ENCODE measurements around the gene WSCD1. TPM values are rescaled to one million over a fixed set of nuclear protein-coding genes. Genes with fewer than 3 reads are reported as not detected.
A peak's percentile ranks its signal among the peaks of the same experiment; 100 is the strongest.

WSCD1 gene
- total and polyA plus RNA-seq, 2 of the 4 experiments (the other 2 are of a cell fraction) = 0.07 TPM; not detected in 1

DNA sequence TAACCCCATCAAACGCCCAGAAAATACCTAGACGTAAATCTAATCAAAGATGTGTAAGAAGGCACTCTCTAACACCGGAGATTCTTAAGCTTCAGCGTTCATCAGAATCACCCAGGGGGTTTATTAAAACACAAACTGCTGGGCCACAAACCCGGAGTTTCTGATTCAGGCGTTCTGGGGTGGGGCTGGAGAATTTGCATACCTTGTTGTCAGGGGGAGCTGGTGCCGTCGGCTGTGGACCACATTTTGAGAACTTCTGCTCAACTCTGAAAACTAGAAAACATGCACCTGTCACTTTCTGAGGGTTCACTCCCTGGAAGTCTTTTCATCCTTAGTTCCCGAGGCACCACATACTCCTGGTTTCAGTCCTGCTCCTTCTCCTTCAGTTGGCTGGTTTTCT lies 48.6 kb upstream of the WSCD1 start:
- Histone ChIP-seq H2AFZ (replicated peaks; ENCODE audit: low read length, poor library complexity) (peak overlapping the region; percentile 6), H3K9me1 (ENCODE audit: insufficient read depth, low read length) (no peaks in the 10 kb centered on the region), H3K79me1 (ENCODE audit: low read depth in 1 of 2, low read length in 2 of 2) (no peaks in the 10 kb centered on the region), H2BK120ac (ENCODE audit: low read depth, low read length) (no peak overlapping the region), H2BK20ac (ENCODE audit: low read depth, low read length) (no peak overlapping the region), H2AK5ac (ENCODE audit: low read depth, low read length) (no peak overlapping the region), H3K14ac (replicated peaks; ENCODE audit: low read depth, low read length) (no peak overlapping the region), H3K27ac (ENCODE audit: insufficient read depth, low read length) (no peak overlapping the region), H3K4ac (ENCODE audit: low read depth, low read length) (no peak overlapping the region), H2BK5ac (ENCODE audit: low read depth, low read length, poor library complexity, severe bottlenecking) (no peak overlapping the region), H3K27me3 (ENCODE audit: control insufficient read depth, insufficient read depth, low read length) (no peaks in the 10 kb centered on the region), H2AK9ac (replicated peaks; ENCODE audit: low read depth, low read length, poor library complexity) (no peak overlapping the region), H3K4me2 (ENCODE audit: low read depth, low read length) (no peak overlapping the region), H3K23ac (ENCODE audit: low read depth, low read length) (no peak overlapping the region), H3K4me3 (ENCODE audit: insufficient read depth, low read depth, low read length) (no peak overlapping the region), H4K20me1 (ENCODE audit: insufficient read depth, low read length) (no peaks in the 10 kb centered on the region), H3K9ac (ENCODE audit: low read depth, low read length) (no peak overlapping the region), H3K56ac (ENCODE audit: extremely low read depth, insufficient read depth, low read length) (no peak overlapping the region), H4K5ac (ENCODE audit: low read depth, low read length) (no peak overlapping the region), H3K18ac (ENCODE audit: low read depth, low read length) (no peak overlapping the region), H2BK15ac (ENCODE audit: low read depth, low read length) (no peak overlapping the region), H3K4me1 (ENCODE audit: control insufficient read depth, insufficient read depth, low read length) (no peaks in the 10 kb centered on the region), H3K36me3 (ENCODE audit: control insufficient read depth, insufficient read depth, low read length) (no peaks in the 10 kb centered on the region), H3K9me3 (ENCODE audit: control insufficient read depth, insufficient read depth, low read length) (peaks cover 11% of the 10 kb centered on the region), H4K8ac (ENCODE audit: low read depth in 2 of 2, low read length in 2 of 2) (no peak overlapping the region), H4K91ac (ENCODE audit: insufficient read depth, low read depth, low read length) (no peak overlapping the region)
- ATAC-seq (ENCODE audit: low read depth) = no peak
- no peak for DNase-seq
- dilution Hi-C loops (cut with HindIII; ENCODE audit: low sequenced_read_pairs, unreplicated experiment) = no loop called here
- no TSS peak for BruUV-seq (replicated peaks)
- ChIA-PET CTCF (no interaction called here), POLR2A (ENCODE audit: unreplicated experiment) (no interaction called here)
- in situ Hi-C loops (cut with MboI; ENCODE audit: low sequenced_read_pairs) = no loop called here
- intact Hi-C loops (cut with micrococcal nuclease) = no loop called here
- TF ChIP-seq, protein P1, sequence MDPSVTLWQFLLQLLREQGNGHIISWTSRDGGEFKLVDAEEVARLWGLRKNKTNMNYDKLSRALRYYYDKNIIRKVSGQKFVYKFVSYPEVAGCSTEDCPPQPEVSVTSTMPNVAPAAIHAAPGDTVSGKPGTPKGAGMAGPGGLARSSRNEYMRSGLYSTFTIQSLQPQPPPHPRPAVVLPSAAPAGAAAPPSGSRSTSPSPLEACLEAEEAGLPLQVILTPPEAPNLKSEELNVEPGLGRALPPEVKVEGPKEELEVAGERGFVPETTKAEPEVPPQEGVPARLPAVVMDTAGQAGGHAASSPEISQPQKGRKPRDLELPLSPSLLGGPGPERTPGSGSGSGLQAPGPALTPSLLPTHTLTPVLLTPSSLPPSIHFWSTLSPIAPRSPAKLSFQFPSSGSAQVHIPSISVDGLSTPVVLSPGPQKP (IDR thresholded peaks at IDR 0.05; ENCODE audit: borderline replicate concordance, low read depth, low read length) = no peak
- no peak for TF ChIP-seq RAD21 (IDR thresholded peaks at IDR 0.05; ENCODE audit: low read length)
- TF ChIP-seq BHLHE40 (IDR thresholded peaks at IDR 0.05; ENCODE audit: low read depth, low read length) = no peak
- TF ChIP-seq RFX5 (IDR thresholded peaks at IDR 0.05; ENCODE audit: low read depth, low read length) = no peak
- TF ChIP-seq MXI1 (IDR thresholded peaks at IDR 0.05; ENCODE audit: borderline replicate concordance, low read depth, low read length) = no peak
- TF ChIP-seq, protein P2, sequence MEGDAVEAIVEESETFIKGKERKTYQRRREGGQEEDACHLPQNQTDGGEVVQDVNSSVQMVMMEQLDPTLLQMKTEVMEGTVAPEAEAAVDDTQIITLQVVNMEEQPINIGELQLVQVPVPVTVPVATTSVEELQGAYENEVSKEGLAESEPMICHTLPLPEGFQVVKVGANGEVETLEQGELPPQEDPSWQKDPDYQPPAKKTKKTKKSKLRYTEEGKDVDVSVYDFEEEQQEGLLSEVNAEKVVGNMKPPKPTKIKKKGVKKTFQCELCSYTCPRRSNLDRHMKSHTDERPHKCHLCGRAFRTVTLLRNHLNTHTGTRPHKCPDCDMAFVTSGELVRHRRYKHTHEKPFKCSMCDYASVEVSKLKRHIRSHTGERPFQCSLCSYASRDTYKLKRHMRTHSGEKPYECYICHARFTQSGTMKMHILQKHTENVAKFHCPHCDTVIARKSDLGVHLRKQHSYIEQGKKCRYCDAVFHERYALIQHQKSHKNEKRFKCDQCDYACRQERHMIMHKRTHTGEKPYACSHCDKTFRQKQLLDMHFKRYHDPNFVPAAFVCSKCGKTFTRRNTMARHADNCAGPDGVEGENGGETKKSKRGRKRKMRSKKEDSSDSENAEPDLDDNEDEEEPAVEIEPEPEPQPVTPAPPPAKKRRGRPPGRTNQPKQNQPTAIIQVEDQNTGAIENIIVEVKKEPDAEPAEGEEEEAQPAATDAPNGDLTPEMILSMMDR (conservative IDR thresholded peaks at IDR 0.05; ENCODE audit: low read depth, low read length) = no peak
- TF ChIP-seq CHD1 (IDR thresholded peaks at IDR 0.05; ENCODE audit: low read depth, low read length) = no peak
- TF ChIP-seq SMC3 (IDR thresholded peaks at IDR 0.05; ENCODE audit: low read depth, low read length) = no peak
- no peak for TF ChIP-seq POLR2A (IDR thresholded peaks at IDR 0.05; ENCODE audit: low read depth, low read length)
- no peak for TF ChIP-seq FOS (IDR thresholded peaks at IDR 0.05; ENCODE audit: low read depth, low read length)
- TF ChIP-seq, protein P3, sequence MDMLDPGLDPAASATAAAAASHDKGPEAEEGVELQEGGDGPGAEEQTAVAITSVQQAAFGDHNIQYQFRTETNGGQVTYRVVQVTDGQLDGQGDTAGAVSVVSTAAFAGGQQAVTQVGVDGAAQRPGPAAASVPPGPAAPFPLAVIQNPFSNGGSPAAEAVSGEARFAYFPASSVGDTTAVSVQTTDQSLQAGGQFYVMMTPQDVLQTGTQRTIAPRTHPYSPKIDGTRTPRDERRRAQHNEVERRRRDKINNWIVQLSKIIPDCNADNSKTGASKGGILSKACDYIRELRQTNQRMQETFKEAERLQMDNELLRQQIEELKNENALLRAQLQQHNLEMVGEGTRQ (IDR thresholded peaks at IDR 0.05; ENCODE audit: low read depth, low read length) = no peak
- WGBS, 2 experiments (ENCODE audit: extremely low coverage in 2 of 2, insufficient read length in 1 of 2) = 60% methylated on average over 1 of the region's 9 CpGs; no CpG with 5 or more reads in 1 of the 2 experiments

Measured in IMR-90 (cell line).